HG03457 (cell line): ENCODE measurements around the gene SKAP2.

Experiments used
- ATAC-seq: cut with Tn5 transposase; IDR thresholded peaks from one replicate; pipeline ENCODE4 v1.9.1; 2021; ENCODE audit warnings: moderate number of reproducible peaks; ENCODE audit not compliant: unreplicated experiment

The SKAP2 gene

GRCh38 chr7:26698194-26698593, 166.2 kb downstream of the SKAP2 start:
- ATAC-seq: no peak

- no peak for ATAC-seq
Measured at GRCh38 chr7:26696978-26697377, 167.4 kb downstream of the SKAP2 start.

- ATAC-seq: no peak
Measured at GRCh38 chr7:26696161-26696560, 168.2 kb downstream of the SKAP2 start.

GRCh38 chr7:26694713-26695112, 169.7 kb downstream of the SKAP2 start:
- ATAC-seq: no peak

- no peak for ATAC-seq
Measured at GRCh38 chr7:26694141-26694540, 170.2 kb downstream of the SKAP2 start.

GRCh38 chr7:26691886-26692285, 172.5 kb downstream of the SKAP2 start:
- no peak for ATAC-seq

- no peak for ATAC-seq
Measured at GRCh38 chr7:26691406-26691805, 173.0 kb downstream of the SKAP2 start.

GRCh38 chr7:26690135-26690805, 174.1 kb downstream of the SKAP2 start:
- ATAC-seq: no peak

- no peak for ATAC-seq
Measured at GRCh38 chr7:26688936-26689506, 175.4 kb downstream of the SKAP2 start.

GRCh38 chr7:26688388-26688787, 176.0 kb downstream of the SKAP2 start:
- ATAC-seq: no peak

- no peak for ATAC-seq
Measured at GRCh38 chr7:26687032-26687431, 177.4 kb downstream of the SKAP2 start.

GRCh38 chr7:26686448-26686981, 177.9 kb downstream of the SKAP2 start:
- ATAC-seq: no peak

GRCh38 chr7:26685606-26686005, 178.8 kb downstream of the SKAP2 start:
- ATAC-seq: no peak

GRCh38 chr7:26684447-26684846, 179.9 kb downstream of the SKAP2 start:
- ATAC-seq: no peak

- no peak for ATAC-seq
Measured at GRCh38 chr7:26683277-26683676, 181.1 kb downstream of the SKAP2 start.

GRCh38 chr7:26681819-26682418, 182.5 kb downstream of the SKAP2 start:
- no peak for ATAC-seq

GRCh38 chr7:26680587-26680986, 183.8 kb downstream of the SKAP2 start:
- ATAC-seq: no peak

GRCh38 chr7:26675143-26675887, 189.1 kb downstream of the SKAP2 start:
- no peak for ATAC-seq

- no peak for ATAC-seq
Measured at GRCh38 chr7:26673858-26674257, 190.5 kb downstream of the SKAP2 start.

GRCh38 chr7:26673271-26673670, 191.1 kb downstream of the SKAP2 start:
- no peak for ATAC-seq

GRCh38 chr7:26670841-26671240, 193.5 kb downstream of the SKAP2 start:
- no peak for ATAC-seq

GRCh38 chr7:26670290-26670689, 194.1 kb downstream of the SKAP2 start:
- no peak for ATAC-seq
